HPDE6-E6E7 (cell line): ENCODE results near the gene USP25.
A peak's percentile ranks its signal among the peaks of the same experiment; 100 is the strongest.
"Not testable (repeated sequence)": the region's sequence is repeated elsewhere in the genome, so short reads cannot be mapped to it uniquely, and the experiment has no call there.

Experiments
- DNase-seq: peaks from one replicate; pipeline ENCODE4 v3.0.0; 2011; ENCODE audit warnings: missing footprints; ENCODE audit errors: extremely low spot score

The USP25 gene

DNA sequence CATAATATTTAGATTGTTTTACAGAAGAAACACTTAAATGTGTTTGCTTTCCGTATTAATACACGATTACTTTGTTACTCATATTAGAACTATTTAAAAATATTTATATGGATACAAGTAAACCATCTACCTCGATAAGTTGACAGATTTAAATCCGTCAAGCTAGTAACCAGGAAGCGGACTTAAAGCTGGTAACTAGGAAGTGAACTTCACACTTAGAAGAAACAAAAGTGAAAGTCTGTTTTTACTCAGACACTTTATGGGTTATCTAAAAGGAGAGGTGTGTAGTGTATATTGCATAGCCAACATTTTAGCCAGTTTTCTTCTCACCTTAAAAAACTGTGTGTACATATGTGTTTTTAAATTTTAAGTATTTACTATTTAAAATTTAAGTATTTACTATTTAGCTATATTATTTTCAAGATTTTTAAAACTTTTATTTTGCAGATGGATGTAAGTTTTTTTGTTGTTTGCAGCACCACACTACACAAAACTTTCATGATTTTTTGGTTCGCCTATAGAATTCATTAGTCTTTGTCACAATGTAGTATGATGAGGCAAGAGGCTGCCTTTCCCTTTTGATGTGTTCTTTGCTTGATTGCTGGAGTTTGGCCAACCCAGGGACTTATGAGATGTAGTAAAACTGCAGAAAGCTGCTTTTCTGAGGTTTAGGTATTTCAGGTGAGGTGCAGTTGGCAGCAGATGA, 2.7 kb downstream of the USP25 start:
- no peak for DNase-seq

DNA sequence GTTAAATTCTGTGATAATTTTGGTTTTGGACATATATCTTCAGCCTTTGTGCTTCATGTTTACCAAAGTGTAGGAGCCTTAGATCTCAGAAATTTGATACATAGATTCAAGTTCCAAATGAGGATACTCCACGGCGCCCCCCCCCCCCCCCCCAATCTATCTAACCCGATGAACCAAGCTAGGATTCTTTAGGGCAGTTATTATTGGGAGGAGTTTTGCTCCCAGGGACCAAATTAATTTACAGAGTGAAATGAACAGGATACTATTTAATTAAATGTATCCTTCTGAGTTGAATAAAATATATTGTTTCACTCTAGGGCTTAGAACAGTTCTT, 3.2 kb downstream of the USP25 start:
- no peak for DNase-seq

DNA sequence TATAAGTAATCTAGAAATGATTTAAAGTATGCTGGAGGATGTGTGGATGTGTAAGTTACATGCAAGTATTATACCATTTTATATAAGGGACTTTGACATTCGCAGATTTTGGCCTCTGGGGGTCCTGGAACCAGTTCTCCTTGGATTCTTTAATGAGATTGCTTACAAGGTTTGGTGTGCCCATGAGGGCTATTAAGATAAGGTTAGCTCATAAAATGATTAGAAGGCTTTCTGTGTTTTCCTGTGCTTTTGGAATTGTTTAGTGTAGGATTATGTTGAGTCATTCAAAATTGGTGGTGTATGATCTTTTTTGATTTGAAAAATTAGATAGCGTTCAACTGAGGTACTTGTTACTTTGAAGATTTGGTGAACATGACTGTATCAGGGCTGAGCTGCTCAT, 5.6 kb downstream of the USP25 start:
- no peak for DNase-seq

GRCh38 chr21:15735931-15736330, 6.1 kb downstream of the USP25 start:
- not testable (repeated sequence) for DNase-seq

GRCh38 chr21:15738779-15739178, 9.0 kb downstream of the USP25 start:
- not testable (repeated sequence) for DNase-seq

GRCh38 chr21:15740383-15740782, 10.6 kb downstream of the USP25 start:
- no peak for DNase-seq

DNA sequence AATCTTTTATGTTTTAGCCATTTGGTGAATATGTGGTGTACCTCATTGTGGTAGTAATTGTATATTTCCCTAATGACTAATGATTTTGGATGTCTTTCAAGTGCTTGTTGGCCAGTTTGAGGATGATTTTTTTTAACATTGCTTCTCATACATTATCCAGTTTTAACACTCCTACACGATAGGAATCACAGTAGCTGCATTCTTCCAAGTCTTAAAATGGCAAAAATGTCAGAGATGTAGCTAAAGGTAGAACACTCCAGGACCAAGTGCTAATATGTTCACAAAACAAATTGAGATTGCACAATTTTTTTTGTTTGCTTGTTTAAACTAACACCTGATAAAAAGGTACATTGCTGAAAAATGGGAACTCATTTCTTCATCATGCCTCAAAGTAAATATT, 11.7 kb downstream of the USP25 start:
- DNase-seq = no peak

DNA sequence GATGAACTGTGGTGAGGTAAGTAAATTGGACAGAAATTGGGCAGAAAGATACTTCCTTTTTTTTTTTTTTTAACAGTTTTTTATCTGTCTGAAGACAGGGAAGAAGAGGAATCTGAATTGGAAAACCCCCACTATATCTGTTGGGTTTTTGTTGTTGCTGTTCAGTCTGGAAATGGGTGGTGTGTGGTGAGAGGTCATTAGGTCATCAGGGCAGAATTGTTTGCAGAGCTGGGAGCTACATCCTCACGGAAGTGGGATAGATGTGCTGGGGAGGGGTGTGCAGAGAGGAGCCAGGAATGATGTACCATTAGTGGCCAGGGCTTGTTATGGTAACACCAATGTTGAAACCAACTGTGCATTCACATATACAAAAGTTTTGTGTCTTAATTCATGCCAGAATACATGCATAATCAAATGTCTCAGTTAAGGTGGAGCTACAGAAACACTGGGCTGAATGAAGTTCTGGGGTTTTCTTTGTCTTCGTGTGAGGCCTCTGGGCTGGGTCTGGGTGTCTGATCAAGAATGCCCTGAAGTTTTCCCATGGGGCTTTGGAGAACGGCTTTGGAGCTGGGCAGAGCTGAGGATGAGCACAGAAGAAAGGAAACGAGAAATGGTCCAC, 12.4 kb downstream of the USP25 start:
- no peak for DNase-seq

GRCh38 chr21:15742694-15743093, 12.9 kb downstream of the USP25 start:
- DNase-seq = no peak

DNA sequence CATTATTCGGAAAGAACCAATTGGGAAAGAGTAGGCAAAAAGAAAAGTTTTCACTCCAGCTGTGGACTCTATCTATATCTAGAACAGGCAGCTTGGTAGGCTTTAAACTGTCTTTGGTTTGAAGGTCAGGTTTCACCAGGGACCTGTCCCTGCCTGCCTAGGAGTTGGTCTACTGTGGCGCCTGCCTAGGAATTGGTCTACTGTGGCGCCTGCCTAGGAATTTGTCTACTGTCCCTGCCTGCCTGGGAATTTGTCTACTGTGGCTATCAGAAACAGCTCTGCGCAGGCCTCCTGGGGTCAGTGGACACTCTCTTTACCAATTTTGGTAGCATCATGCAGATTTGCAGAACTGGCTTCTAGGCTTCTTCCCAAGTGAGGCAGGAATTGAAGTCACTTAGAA, 13.8 kb downstream of the USP25 start:
- no peak for DNase-seq

DNA sequence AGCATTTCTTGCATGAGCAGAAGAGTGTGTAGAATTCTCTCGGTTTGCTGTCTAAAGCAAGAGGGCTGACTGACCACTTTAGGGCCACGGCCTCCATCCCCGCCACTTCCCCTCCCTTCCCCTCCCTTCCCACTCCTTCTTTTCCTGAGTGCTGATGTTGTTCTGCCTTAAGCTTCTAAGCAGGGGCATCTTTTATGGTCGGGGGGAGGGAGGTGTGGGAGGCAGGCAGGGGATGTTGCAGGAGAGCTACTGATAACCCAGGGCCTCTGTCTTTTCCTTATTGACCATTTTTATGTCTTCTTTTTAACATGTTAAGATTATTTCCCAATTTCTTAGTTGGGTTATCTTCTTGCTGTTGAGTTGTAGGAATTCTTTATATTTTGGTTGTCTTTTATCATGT, 15.1 kb downstream of the USP25 start:
- no peak for DNase-seq

DNA sequence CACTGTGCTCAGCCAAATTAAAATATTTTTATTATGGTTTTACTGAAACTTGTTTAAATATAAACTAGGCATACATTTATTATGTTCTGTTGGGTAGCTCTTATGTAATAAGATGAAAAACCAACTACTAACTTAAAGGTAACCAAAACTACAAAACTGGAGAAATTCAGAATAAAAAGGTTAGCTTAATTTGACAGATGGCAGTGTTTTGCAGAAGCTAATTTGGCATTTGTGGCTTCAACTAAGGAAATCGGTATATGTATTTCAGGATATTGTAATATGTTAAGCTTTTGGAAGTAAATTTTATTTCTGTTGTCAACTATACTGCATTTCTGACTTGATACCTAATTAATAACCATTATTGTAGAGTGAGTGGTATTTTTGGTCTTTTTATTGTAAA, 18.8 kb downstream of the USP25 start:
- no peak for DNase-seq

GRCh38 chr21:15749082-15749860, 19.5 kb downstream of the USP25 start:
- no peak for DNase-seq

- no peak for DNase-seq
Measured at GRCh38 chr21:15749861-15750159, 20.0 kb downstream of the USP25 start.

- DNase-seq = no peak
Measured at GRCh38 chr21:15751037-15751436, 21.3 kb downstream of the USP25 start.

DNA sequence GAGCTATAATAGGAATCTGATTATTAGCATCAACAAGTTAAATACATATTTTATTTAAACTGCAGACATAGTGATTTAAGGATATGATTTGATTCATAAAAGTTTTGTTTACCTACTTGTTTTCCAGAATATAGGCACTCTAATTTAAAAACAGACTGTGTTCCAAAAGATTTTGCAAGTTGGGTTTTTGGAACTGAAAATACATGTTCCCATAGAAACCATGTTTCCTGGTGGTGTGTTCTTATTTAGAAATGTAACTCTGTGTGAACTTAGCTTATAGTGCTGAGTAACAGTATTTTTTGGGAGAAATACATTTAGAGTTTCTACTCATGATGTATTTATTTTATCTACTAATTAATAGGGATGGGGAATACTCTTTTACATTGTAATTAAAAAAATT, 21.8 kb downstream of the USP25 start:
- no peak for DNase-seq

DNA sequence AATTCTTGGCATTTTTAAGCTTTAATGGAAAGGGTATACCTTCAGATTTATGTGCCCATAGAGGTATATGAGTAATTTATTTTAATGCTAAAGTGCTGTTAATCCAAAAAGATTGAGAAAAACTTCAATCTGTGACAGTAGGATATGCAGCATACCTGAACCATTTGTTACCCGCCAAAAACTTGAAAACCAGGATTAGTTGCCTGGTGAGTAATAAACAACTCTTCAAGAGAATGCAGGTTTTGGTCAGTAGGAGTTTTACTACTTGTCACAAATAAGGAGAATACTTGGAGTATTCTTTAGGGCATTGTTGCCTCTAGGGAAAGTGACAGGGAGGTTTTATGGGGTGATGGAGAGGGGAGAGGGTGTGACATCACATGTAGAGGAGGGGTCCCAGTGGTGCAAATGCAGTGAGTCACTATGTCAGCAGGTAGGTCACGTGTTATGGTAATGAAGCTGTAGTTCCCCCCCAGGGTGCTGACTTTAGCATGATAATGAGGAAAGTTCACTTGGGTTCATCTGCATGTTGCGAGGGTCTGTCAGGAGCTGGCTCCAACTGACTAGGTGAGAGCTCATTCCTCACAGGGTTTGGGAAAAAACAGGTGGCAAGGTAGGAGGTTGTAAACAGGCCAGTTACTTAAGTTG, 23.1 kb downstream of the USP25 start:
- DNase-seq = no peak

- no peak for DNase-seq
Measured at GRCh38 chr21:15753741-15754140, 24.0 kb downstream of the USP25 start.

DNA sequence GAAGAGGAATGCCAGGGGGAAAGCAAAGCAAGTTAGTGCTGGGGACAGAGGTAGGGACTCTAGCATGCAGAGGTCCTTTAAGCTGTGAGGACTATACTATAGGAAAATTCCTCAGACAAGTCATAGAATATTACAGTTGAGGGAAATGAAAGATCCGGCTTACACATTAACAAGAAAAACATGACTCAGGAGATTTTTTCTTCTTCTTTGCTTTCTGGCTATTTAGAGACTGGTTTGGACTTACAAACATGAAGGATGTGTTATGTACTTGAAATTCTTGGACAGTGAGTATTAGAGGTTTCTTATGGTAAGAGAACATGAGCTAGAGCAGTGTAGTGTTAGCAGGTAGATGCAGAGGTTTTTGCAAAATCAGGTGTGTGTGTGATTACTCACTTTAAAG, 24.9 kb downstream of the USP25 start:
- DNase-seq = peak; percentile 37

GRCh38 chr21:15755125-15755524, 25.3 kb downstream of the USP25 start:
- DNase-seq = no peak

DNA sequence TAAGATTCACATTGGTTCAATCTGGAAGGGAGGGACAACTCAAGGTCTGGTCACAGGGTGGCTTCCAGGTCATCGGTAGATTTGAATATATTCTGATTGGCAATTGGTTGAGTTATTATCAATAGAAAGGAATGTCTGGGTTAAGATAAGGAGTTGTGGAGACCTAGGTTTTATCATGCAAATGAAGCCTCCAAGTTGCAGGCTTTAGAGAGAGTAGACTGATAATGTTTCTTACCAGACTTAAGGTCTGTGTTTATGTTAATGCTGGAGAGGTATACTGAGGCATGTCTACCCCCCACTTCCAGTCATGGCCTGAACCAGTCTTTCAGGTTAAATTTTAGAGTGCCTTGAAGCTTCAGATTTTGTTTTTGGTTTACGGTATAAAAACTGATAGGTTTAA, 29.7 kb downstream of the USP25 start:
- DNase-seq = no peak

- no peak for DNase-seq
Measured at GRCh38 chr21:15761507-15762100, 31.8 kb downstream of the USP25 start.
